Ovary (tissue), 9 donors: ENCODE measurements around the gene GRIK1. TPM values are rescaled to one million over a fixed set of nuclear protein-coding genes. Genes with fewer than 3 reads are reported as not detected.

ENCODE experiments used
- DNase-seq, 5 donors: peaks; one replicate each; pipeline ENCODE4 v3.0.0-alpha.2; 2019 to 2020
- H3K27ac ChIP-seq, 2 donors: fragments of 200-600 bp; one replicate each; pipeline versions ENCODE4 v1.5.1 to v1.8.0; 2019 to 2022
- H3K27me3 ChIP-seq: fragments of 200-600 bp; one replicate; pipeline ENCODE4 v1.8.0; 2022
- H3K36me3 ChIP-seq: fragments of 200-600 bp; sonication (generic); one replicate; pipeline ENCODE4 v1.5.1; 2019
- H3K4me1 ChIP-seq: one replicate; pipeline ENCODE4 v1.8.1; 2013; ENCODE audit warnings: mild to moderate bottlenecking, moderate library complexity; ENCODE audit not compliant: insufficient read depth
- H3K4me3 ChIP-seq: fragments of 200-600 bp; sonication (generic); one replicate; pipeline ENCODE4 v1.5.1; 2017
- H3K9me3 ChIP-seq, 2 donors: fragments of 200-600 bp in 1 of 2; sonication (generic) in 1 of 2; one replicate each; pipeline versions ENCODE4 v1.5.1 to v1.8.1; 2013 to 2019; ENCODE audit warnings: mild to moderate bottlenecking in 1 of 2, moderate library complexity in 1 of 2
- EP300 ChIP-seq: sonication (generic); formaldehyde crosslinking; IDR thresholded peaks from one replicate; pipeline ENCODE4 v1.6.1; 2017; ENCODE audit warnings: antibody characterized with exemption
- POLR2A ChIP-seq: fragments of 450-650 bp; IDR thresholded peaks from one replicate; pipeline ENCODE4 v1.6.1; 2017; ENCODE audit warnings: antibody characterized with exemption, mild to moderate bottlenecking, moderate library complexity
- WGBS, 3 donors: extraction: QIAGEN DNeasy Blood & Tissue Kit in 1 of 3; methylation state at CpG; one replicate each; pipeline versions ENCODE4 v1.1.5 to v1.1.7; 2013 to 2017; 5-methylcytosine and 5-hydroxymethylcytosine counted together
- intact Hi-C, 4 donors: fragments of 100-400 bp; cut with DNase I; formaldehyde crosslinking; loops; one replicate each; pipeline versions ENCODE4 v1.11.0 to v1.15.1; 2022 to 2023
- polyA plus RNA-seq, 2 donors: library from polyadenylated mRNA; stranded (reverse); fragments of 200-250 nt in 1 of 2; fragments of 350-450 nt in 1 of 2; fragmentation: Illumina TruSeq in 1 of 2; extraction: RNeasy Lipid Tissue Mini Kit (QIAGEN cat#74804) in 1 of 2; gene quantifications; one replicate each; pipeline ENCODE4 v1.2.3, GENCODE V29; 2013 to 2014
- total RNA-seq, 7 donors: library from RNA; depleted of rRNA in 2 of 7; stranded (reverse); fragments of >200 nt in 2 of 7; fragmentation: NEBNext Ultra II Directional in 3 of 7; extraction: Animal tissue kit (Norgen Biotek cat#: 25700) in 3 of 7; gene quantifications; one replicate each; pipeline versions ENCODE4 v1.1.0 to v1.2.4, GENCODE V29; 2016 to 2023
- TF ChIP-seq, protein P1 (sequence below), 3 donors: fragments of 450-650 bp in 2 of 3; fragments of 200-600 bp in 1 of 3; IDR thresholded peaks; one replicate each; pipeline versions ENCODE4 v1.5.1 to v1.8.0; 2016 to 2022; ENCODE audit warnings: antibody characterized with exemption in 3 of 3, mild to moderate bottlenecking in 1 of 3
- donor health status: DM: no; HTN: no; CAD: no; lungs with moderate emphysema.
- donor health status: DM: no; HTN: no; CAD: no.
- donor health status: Bipolar disorder and iron deficiency.
- donor health status: DM: yes; HTN: yes; CAD: no.
- donor health status: DM: no; HTN: no; CAD: no.
- donor health status: DM: yes; HTN: yes; CAD: no.

GRIK1 gene
- total and polyA plus RNA-seq, 9 donors = 0.15 to 1.3 (median 0.34) TPM; not detected in 4

DNA sequence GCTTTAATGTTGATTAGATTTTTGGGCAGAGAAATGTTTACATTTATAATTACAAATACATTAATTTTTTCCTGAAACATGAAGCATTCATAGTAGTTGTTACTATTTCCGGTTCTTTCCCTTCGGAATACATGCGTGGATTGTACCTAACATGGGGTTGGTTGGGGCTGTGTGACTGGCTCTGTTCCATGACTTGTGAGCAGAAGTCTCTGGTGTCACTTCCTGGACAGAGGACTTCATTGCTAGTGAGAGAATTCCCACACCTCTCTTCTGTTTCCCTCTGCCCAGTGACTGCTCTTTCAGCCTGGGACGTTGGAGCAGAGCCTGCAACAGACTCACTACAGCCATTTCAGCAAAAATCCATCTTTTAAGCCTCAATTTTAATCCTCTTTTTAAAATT, 231.4 kb downstream of the GRIK1 start:
- no peak overlapping the region for H3K4me3 ChIP-seq
- H3K4me1 ChIP-seq = no peaks in the 10 kb centered on the region
- no peaks in the 10 kb centered on the region for H3K9me3 ChIP-seq
- no peak overlapping the region for H3K27ac ChIP-seq
- 71 to 79% (median 74%) methylated on average over 4 of the region's 4 CpGs for WGBS, 3 donors
- no peaks in the 10 kb centered on the region for H3K27me3 ChIP-seq
- no peak for DNase-seq
- TF ChIP-seq POLR2A = no peak
- TF ChIP-seq, protein P1, sequence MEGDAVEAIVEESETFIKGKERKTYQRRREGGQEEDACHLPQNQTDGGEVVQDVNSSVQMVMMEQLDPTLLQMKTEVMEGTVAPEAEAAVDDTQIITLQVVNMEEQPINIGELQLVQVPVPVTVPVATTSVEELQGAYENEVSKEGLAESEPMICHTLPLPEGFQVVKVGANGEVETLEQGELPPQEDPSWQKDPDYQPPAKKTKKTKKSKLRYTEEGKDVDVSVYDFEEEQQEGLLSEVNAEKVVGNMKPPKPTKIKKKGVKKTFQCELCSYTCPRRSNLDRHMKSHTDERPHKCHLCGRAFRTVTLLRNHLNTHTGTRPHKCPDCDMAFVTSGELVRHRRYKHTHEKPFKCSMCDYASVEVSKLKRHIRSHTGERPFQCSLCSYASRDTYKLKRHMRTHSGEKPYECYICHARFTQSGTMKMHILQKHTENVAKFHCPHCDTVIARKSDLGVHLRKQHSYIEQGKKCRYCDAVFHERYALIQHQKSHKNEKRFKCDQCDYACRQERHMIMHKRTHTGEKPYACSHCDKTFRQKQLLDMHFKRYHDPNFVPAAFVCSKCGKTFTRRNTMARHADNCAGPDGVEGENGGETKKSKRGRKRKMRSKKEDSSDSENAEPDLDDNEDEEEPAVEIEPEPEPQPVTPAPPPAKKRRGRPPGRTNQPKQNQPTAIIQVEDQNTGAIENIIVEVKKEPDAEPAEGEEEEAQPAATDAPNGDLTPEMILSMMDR (IDR thresholded peaks at IDR 0.05) = no peak
- TF ChIP-seq EP300 = no peak
- no peaks in the 10 kb centered on the region for H3K36me3 ChIP-seq
- intact Hi-C loops = no loop called here

DNA sequence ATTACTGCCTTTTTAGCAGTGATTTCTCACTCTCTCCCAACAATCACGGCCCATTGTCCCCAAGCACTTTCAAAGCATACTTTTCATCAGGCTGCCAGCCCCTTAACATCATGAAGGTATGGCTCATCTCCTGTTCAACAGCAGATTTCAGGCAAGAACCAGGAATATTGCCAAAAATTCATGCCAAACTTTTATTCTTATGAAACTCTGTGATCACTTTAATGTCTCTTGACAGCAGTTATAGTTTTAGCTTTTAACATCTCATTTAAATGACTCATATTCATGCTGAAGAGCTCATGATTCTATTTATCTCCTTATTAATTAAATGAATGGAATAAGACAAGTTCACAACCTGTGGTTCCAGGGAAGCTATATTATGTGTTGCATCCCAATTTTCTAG, 235.1 kb downstream of the GRIK1 start:
- TF ChIP-seq EP300 (no peak), POLR2A (no peak)
- TF ChIP-seq, protein P1 (IDR thresholded peaks at IDR 0.05) = no peak
- Histone ChIP-seq H3K27ac (no peak overlapping the region), H3K27me3 (no peaks in the 10 kb centered on the region), H3K4me1 (no peaks in the 10 kb centered on the region), H3K9me3 (no peaks in the 10 kb centered on the region), H3K36me3 (no peaks in the 10 kb centered on the region), H3K4me3 (no peak overlapping the region)
- intact Hi-C loops = no loop called here
- no peak for DNase-seq
- 68 to 77% (median 75%) methylated on average over 1 of the region's 1 CpG for WGBS, 3 donors

DNA sequence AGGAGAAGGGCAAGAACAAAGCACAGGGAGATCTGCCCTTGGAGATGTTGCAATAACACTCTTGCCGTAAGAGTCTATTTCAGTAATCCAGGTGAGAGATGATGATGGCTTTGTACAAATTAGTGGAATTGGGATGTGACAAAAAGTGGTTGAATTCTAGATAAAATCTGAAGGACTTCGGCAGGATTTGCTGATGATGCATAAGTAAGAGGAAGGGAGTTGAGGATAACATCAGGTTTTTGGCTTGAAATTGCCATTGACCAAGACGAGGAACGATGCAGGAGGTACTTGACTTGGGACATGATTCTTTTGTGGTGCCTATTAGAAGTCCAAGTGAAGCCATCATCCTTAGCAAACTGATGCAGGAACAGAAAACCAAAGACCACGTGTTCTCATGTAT, 238.1 kb downstream of the GRIK1 start:
- no peak for DNase-seq
- 90 to 93% (median 93%) methylated on average over 5 of the region's 5 CpGs for WGBS, 3 donors
- TF ChIP-seq EP300 (no peak), POLR2A (no peak)
- TF ChIP-seq, protein P1 (IDR thresholded peaks at IDR 0.05) = no peak
- H3K4me1 ChIP-seq = no peaks in the 10 kb centered on the region
- intact Hi-C loops = no loop called here
- H3K27me3 ChIP-seq = no peaks in the 10 kb centered on the region
- H3K27ac ChIP-seq = no peak overlapping the region
- no peaks in the 10 kb centered on the region for H3K9me3 ChIP-seq
- H3K4me3 ChIP-seq = no peak overlapping the region
- no peaks in the 10 kb centered on the region for H3K36me3 ChIP-seq

DNA sequence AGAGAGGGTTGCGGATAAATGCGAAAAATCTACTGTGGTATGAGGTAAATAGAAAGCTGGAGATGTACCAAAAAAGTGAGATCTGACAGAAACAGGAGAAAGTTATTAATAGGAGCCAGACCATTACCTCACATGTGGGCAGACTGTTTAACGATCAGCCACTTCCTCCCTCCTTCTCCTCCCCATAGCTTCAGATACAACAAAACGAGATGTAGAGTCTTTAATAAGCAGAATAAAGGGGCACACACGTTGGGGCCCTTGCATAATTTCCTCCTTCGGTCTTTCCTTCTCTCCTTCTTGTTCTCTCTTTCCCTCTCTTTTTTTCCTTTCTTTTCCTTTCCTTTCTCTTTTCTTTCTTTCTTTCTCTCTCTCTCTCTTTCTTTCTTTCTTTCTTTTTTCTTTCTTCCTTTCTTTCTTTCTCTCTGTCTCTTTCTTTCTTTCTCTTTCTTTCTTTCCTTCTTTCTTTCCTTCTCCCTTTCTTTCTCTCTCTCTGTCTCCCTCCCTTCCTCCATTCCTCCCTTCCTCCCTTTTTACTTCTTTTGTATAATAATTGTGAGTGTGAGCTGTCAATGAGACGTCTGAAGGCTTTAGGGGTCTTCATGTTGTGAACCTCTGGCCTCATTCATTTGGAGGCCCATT, 242.1 kb downstream of the GRIK1 start:
- DNase-seq = no peak
- WGBS, 3 donors = 49 to 55% (median 54%) methylated on average over 7 of the region's 7 CpGs
- TF ChIP-seq EP300 (no peak), POLR2A (no peak)
- TF ChIP-seq, protein P1 (IDR thresholded peaks at IDR 0.05) = no peak
- no peaks in the 10 kb centered on the region for H3K36me3 ChIP-seq
- H3K27ac ChIP-seq = no peak overlapping the region
- H3K4me3 ChIP-seq = no peak overlapping the region
- no peaks in the 10 kb centered on the region for H3K27me3 ChIP-seq
- intact Hi-C loops = no loop called here
- no peaks in the 10 kb centered on the region for H3K9me3 ChIP-seq
- no peaks in the 10 kb centered on the region for H3K4me1 ChIP-seq
